ENCODE data around the gene TMCC2.

Gene TMCC2

DNA sequence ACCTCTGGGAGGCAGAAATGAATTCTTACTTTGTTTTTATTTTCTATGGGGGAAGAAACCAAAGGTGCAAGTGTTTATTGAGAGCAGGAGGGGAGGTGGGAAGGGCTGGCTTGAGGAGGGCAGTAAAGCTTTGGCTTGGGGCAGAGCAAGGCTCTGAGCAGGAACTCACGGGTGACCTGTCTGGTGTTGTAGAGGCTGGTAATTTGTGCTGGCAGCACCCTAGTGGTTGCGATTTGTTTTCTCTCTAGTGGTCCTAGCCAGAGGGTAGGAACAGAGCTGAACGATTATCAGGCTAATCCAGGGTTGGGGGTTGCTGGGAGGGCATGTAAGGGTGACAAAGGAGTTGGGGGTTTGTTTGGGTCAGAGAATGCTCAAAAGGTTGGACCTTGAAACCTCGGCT is 16.6 kb downstream of the TMCC2 start:
- no peak for ATAC-seq
- H3K9me3 Mint-ChIP-seq = no peaks in the 10 kb centered on the region
- no peak overlapping the region for H3K4me3 Mint-ChIP-seq
- H3K27me3 Mint-ChIP-seq = no peaks in the 10 kb centered on the region
- DNase-seq = no peak
- H3K27ac Mint-ChIP-seq = no peak overlapping the region
- peaks cover 16% of the 10 kb centered on the region for H3K4me1 Mint-ChIP-seq

DNA sequence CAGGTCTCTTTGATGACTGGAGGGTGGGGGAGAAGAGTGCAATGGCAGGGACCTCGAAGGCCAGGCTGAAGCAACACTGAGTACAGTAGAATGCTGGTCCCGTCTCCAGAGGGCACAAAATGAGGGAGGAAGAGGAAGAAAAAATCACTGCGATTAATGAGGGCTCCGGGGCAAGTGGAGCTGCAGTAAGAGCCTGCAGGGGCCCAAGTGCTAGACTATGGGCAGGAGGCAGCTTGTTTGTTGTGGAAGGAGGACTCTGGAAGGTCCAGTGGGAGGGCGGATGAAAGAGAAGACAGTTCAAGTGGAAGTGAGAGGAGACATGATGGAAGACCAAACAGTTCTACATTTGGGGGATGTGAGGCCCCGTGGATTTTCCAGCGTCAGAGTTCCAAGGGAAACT is 17.4 kb downstream of the TMCC2 start:
- no peaks in the 10 kb centered on the region for H3K27me3 Mint-ChIP-seq
- no peak overlapping the region for H3K27ac Mint-ChIP-seq
- no peaks in the 10 kb centered on the region for H3K9me3 Mint-ChIP-seq
- ATAC-seq (no peak), DNase-seq (no peak)
- H3K4me3 Mint-ChIP-seq = no peak overlapping the region
- H3K4me1 Mint-ChIP-seq = peaks cover 13% of the 10 kb centered on the region

GRCh38 chr1:205246351-205247119 is 18.8 kb downstream of the TMCC2 start:
- H3K9me3 Mint-ChIP-seq = no peaks in the 10 kb centered on the region
- H3K27ac Mint-ChIP-seq = peak overlapping the region in 1 of 2 donors; percentile 52
- ATAC-seq (no peak), DNase-seq (no peak)
- peaks cover 13% of the 10 kb centered on the region for H3K4me1 Mint-ChIP-seq
- peak overlapping the region in 1 of 2 donors; percentile 69 for H3K4me3 Mint-ChIP-seq
- H3K27me3 Mint-ChIP-seq = no peaks in the 10 kb centered on the region

DNA sequence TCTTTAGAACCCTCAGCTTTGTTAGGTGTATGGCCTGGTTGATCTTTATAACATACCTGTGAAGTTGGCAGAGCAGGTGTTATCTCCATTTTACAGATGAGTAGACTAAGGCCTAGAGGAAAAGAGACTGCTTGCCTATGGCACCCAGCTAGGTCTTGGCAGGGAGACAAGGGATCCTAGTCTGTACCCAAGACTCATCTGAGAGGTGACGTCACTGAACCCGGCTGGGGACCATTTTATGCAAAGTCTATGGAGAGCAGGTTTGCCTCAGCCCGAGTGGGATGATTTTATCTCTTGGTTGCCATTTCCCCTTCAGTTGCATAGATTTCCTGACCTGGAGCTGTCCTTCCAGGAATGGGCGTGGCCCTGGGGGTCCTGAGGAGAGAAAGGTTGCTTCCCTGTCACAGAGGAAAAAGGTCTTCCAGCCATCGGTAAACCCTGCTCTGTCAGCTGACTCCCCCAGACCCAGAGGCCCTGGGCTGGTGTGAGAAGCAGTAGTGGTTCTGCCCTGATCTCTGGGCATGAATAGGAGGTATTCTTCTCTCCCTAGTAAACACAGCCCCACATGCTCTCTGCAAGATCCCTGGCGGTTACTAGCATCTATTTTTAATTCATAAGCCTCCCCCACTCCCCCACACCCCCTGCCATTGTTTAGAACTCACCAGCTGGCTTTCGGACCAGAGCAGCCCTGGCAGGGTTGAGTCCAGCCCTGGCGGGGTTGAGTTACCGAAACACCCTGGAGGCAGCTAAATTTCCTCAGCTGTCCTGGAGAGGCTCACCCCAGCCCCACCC is 19.6 kb downstream of the TMCC2 start:
- Mint-ChIP-seq H3K4me3 (peak overlapping the region in 1 of 2 donors; percentile 69), H3K4me1 (peaks cover 11% of the 10 kb centered on the region), H3K27me3 (no peaks in the 10 kb centered on the region), H3K27ac (no peak overlapping the region), H3K9me3 (no peaks in the 10 kb centered on the region)
- DNase-seq (no peak), ATAC-seq (no peak)

- DNase-seq (no peak), ATAC-seq (no peak)
- Mint-ChIP-seq H3K4me3 (no peak overlapping the region), H3K9me3 (no peaks in the 10 kb centered on the region), H3K27me3 (no peaks in the 10 kb centered on the region), H3K27ac (no peak overlapping the region), H3K4me1 (peaks cover 7% of the 10 kb centered on the region)
Observed at GRCh38 chr1:205248793-205249601, 21.3 kb downstream of the TMCC2 start.

GRCh38 chr1:205249651-205250050 is 21.9 kb downstream of the TMCC2 start:
- Mint-ChIP-seq H3K27me3 (no peaks in the 10 kb centered on the region), H3K4me3 (no peak overlapping the region), H3K4me1 (peaks cover 7% of the 10 kb centered on the region), H3K27ac (no peak overlapping the region), H3K9me3 (no peaks in the 10 kb centered on the region)
- no peak for DNase-seq
- no peak for ATAC-seq

GRCh38 chr1:205250699-205251098 is 23.0 kb downstream of the TMCC2 start:
- Mint-ChIP-seq H3K9me3 (no peaks in the 10 kb centered on the region), H3K4me1 (peaks cover 7% of the 10 kb centered on the region), H3K4me3 (no peak overlapping the region), H3K27ac (no peak overlapping the region), H3K27me3 (no peaks in the 10 kb centered on the region)
- ATAC-seq (no peak), DNase-seq (no peak)

DNA sequence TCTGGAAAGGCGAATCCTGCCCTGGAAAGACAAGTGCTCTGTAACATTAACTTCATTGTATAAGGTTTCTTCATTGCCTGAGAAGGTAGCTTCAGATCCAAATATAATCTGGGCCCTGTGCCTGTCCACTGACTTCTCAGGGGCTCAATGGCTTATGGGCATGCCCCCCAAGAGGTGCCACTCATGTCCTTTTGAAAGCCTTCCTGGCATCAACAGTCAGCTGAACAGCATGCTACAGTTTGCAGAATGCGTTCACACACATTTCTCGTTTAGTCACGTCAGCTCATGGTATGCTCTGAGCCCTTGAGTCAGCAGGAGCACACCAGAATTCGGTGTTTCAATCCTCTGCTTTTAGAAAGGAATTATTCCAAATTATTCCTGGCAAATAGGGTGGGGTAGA is 23.8 kb downstream of the TMCC2 start:
- DNase-seq (no peak), ATAC-seq (no peak)
- Mint-ChIP-seq H3K27me3 (no peaks in the 10 kb centered on the region), H3K4me3 (no peak overlapping the region), H3K4me1 (peaks cover 15% of the 10 kb centered on the region), H3K27ac (no peak overlapping the region), H3K9me3 (no peaks in the 10 kb centered on the region)

DNA sequence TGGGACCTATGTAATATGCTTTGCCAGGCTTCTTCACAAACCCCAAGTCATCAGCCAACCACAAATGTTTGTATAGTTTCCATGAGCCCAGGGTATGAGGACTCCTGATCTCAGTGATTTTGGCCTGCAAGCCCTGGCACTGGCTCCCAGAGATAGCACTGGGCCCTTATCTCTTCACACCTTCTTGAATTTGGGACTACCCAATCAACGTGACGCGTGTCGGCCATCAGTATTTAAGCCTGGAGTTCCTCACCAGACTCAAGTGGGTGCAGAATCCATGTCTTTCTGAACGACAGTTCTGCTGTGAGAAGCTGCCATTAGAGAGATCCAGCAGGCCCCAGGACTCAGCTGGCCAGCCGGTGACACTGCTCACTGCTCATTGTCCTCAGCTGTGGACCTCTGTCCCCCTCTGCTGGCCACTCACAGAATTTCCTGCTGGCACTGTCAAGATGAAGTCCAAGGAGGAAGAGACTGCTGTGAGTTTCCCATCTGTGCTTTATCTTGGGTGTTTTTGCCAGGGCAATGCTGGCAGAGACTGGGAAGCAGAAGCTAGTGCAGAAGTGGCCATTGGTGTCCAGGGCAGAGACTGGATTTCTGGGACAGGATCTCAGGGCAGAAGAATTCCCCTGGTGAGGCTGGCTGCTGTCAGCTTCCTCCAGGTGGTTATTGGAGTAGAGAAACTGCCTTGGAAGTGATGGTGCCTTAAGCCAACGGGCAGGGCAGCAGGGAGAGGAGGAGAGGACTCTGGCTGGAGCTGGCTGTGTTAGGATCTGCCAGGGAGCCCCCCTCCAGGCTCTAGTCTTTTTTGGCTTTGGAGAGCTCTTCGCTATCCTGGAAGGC is 28.4 kb downstream of the TMCC2 start:
- Mint-ChIP-seq H3K27me3 (peaks cover 10% of the 10 kb centered on the region), H3K4me3 (no peak overlapping the region), H3K27ac (no peak overlapping the region), H3K9me3 (no peaks in the 10 kb centered on the region), H3K4me1 (peaks cover 41% of the 10 kb centered on the region)
- peak; percentile 81 to 86 for DNase-seq
- peak; percentile 96 for ATAC-seq

- no peak for ATAC-seq
- no peaks in the 10 kb centered on the region for H3K9me3 Mint-ChIP-seq
- H3K27me3 Mint-ChIP-seq = peaks cover 10% of the 10 kb centered on the region
- H3K4me1 Mint-ChIP-seq = peaks cover 51% of the 10 kb centered on the region
- H3K4me3 Mint-ChIP-seq = no peak overlapping the region
- DNase-seq = no peak
- no peak overlapping the region for H3K27ac Mint-ChIP-seq
Observed at GRCh38 chr1:205256951-205257625, 29.3 kb downstream of the TMCC2 start.

DNA sequence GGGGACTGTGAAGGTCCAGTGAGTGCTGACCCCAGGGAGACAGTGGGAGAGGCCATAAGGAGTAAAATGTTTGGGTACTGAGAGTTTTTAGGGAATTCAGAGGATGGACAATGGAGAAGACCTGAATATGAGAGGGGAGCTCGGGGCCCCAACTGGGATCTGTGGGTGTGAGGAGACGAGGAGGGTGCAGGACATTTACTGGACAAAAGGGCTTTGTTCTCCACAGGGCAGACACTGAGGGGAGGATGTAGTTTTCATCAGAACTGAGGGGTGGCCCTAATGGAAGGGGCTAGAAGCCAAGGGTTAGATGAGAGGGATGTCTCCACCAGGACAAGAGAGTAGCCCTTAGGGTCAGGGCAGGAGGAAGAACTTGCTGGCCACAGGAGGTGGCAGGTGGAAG is 30.0 kb downstream of the TMCC2 start:
- Mint-ChIP-seq H3K27me3 (peaks cover 10% of the 10 kb centered on the region), H3K27ac (no peak overlapping the region), H3K9me3 (no peaks in the 10 kb centered on the region), H3K4me3 (no peak overlapping the region), H3K4me1 (peaks cover 57% of the 10 kb centered on the region)
- DNase-seq (no peak), ATAC-seq (no peak)

- peaks cover 10% of the 10 kb centered on the region for H3K27me3 Mint-ChIP-seq
- DNase-seq = no peak
- H3K9me3 Mint-ChIP-seq = no peaks in the 10 kb centered on the region
- H3K4me3 Mint-ChIP-seq = no peak overlapping the region
- no peak overlapping the region for H3K27ac Mint-ChIP-seq
- ATAC-seq = peak; percentile 10
- H3K4me1 Mint-ChIP-seq = peaks cover 62% of the 10 kb centered on the region
Observed at GRCh38 chr1:205258261-205258691, 30.5 kb downstream of the TMCC2 start.

- no peak for ATAC-seq
- Mint-ChIP-seq H3K27ac (no peak overlapping the region), H3K4me1 (peaks cover 67% of the 10 kb centered on the region), H3K27me3 (peaks cover 10% of the 10 kb centered on the region), H3K9me3 (no peaks in the 10 kb centered on the region), H3K4me3 (no peak overlapping the region)
- no peak for DNase-seq
Observed at GRCh38 chr1:205258719-205259118, 31.0 kb downstream of the TMCC2 start.

DNA sequence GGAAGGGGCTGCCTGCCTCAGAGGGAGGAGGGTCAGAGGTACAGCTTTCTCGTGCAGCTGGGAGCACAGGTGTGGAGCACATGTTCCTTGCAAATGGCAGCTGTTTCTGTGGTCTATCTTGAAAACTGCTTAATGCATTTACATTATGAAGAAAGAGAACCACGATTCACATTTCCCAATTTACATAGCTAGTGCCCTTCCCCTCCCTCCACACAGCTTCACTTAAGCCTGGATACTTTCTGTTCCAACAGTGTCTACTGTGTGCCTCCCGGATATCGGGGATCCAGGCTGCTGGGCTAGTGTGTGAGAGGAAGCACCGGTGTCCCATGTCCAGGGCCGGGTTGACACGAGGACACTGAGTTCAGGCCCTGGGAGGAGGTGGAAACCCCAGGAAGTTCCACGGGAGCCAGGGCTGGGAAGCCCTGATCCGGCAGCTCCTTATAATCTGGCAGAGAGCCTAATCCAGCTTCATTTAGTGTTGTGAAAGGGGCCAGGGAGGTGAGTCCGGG is 31.6 kb downstream of the TMCC2 start:
- peaks cover 10% of the 10 kb centered on the region for H3K27me3 Mint-ChIP-seq
- ATAC-seq (no peak), DNase-seq (no peak)
- no peak overlapping the region for H3K27ac Mint-ChIP-seq
- H3K9me3 Mint-ChIP-seq = no peaks in the 10 kb centered on the region
- peaks cover 67% of the 10 kb centered on the region for H3K4me1 Mint-ChIP-seq
- H3K4me3 Mint-ChIP-seq = no peak overlapping the region

Data from stimulated activated naive CD8-positive, alpha-beta T cell treated with anti-CD3 and anti-CD28 coated beads, Interleukin-15, amount 100 ng/mL, for 72 hours (primary cell).